Ovary (tissue), 3 donors: ENCODE data around the gene SMTNL2.

Experiments
- CTCF ChIP-seq, 3 donors: fragments of 450-650 bp in 2 of 3; fragments of 200-600 bp in 1 of 3; IDR thresholded peaks; one replicate each; pipeline versions ENCODE4 v1.5.1 to v1.8.0; 2016 to 2022; ENCODE audit warnings: antibody characterized with exemption in 3 of 3, mild to moderate bottlenecking in 1 of 3
- POLR2A ChIP-seq: fragments of 450-650 bp; IDR thresholded peaks from one replicate; pipeline ENCODE4 v1.6.1; 2017; ENCODE audit warnings: antibody characterized with exemption, mild to moderate bottlenecking, moderate library complexity
- donor health status: DM: no; HTN: no; CAD: no.

GRCh38 chr17:4617090-4617489 is 32.8 kb downstream of the SMTNL2 start:
- TF ChIP-seq CTCF (IDR thresholded peaks at IDR 0.05) (no peak), POLR2A (no peak)
